ENCODE measurements around the gene RAMAC.

Gene RAMAC

GRCh38 chr15:82942691-82943090, 43.3 kb upstream of the RAMAC start:
- Histone ChIP-seq H3K4me3 (ENCODE audit: low read depth in 1 of 2, low read length in 2 of 2) (no peak overlapping the region), H3K9ac (ENCODE audit: low read depth, low read length) (no peak overlapping the region), H3K4me2 (ENCODE audit: insufficient read depth, low read length) (no peak overlapping the region), H3K79me2 (ENCODE audit: insufficient read depth, low read length) (no peaks in the 10 kb centered on the region), H4K20me1 (ENCODE audit: insufficient read depth, low read length) (no peaks in the 10 kb centered on the region), H3K27ac (ENCODE audit: low read length) (no peak overlapping the region), H2AFZ (ENCODE audit: low read depth, low read length) (no peak overlapping the region), H3K27me3 (ENCODE audit: insufficient read depth, low read length, poor library complexity) (no peaks in the 10 kb centered on the region), H3K36me3 (ENCODE audit: insufficient read depth, low read length) (no peaks in the 10 kb centered on the region), H3K4me1 (ENCODE audit: insufficient read depth, low read length) (no peaks in the 10 kb centered on the region), H3K9me3 (ENCODE audit: insufficient read depth, low read length, severe bottlenecking) (no peaks in the 10 kb centered on the region)
- TF ChIP-seq CTCF (IDR thresholded peaks at IDR 0.05; ENCODE audit: borderline replicate concordance, extremely low read depth, low read length, poor library complexity, severe bottlenecking) = no peak
- no peak for TF ChIP-seq EZH2 (IDR thresholded peaks at IDR 0.05; ENCODE audit: borderline replicate concordance, low read depth, low read length, severe bottlenecking)
- DNase-seq (no peak), ATAC-seq (ENCODE audit: insufficient read depth, low read depth) (no peak)

- Histone ChIP-seq H3K9ac (ENCODE audit: low read depth, low read length) (no peak overlapping the region), H3K4me3 (ENCODE audit: low read depth in 1 of 2, low read length in 2 of 2) (no peak overlapping the region), H3K36me3 (ENCODE audit: insufficient read depth, low read length) (no peaks in the 10 kb centered on the region), H3K27me3 (ENCODE audit: insufficient read depth, low read length, poor library complexity) (no peaks in the 10 kb centered on the region), H3K4me2 (ENCODE audit: insufficient read depth, low read length) (no peak overlapping the region), H2AFZ (ENCODE audit: low read depth, low read length) (no peak overlapping the region), H3K27ac (ENCODE audit: low read length) (no peak overlapping the region), H3K4me1 (ENCODE audit: insufficient read depth, low read length) (no peaks in the 10 kb centered on the region), H3K79me2 (ENCODE audit: insufficient read depth, low read length) (no peaks in the 10 kb centered on the region), H3K9me3 (ENCODE audit: insufficient read depth, low read length, severe bottlenecking) (no peaks in the 10 kb centered on the region), H4K20me1 (ENCODE audit: insufficient read depth, low read length) (no peaks in the 10 kb centered on the region)
- TF ChIP-seq EZH2 (IDR thresholded peaks at IDR 0.05; ENCODE audit: borderline replicate concordance, low read depth, low read length, severe bottlenecking) = no peak
- no peak for TF ChIP-seq CTCF (IDR thresholded peaks at IDR 0.05; ENCODE audit: borderline replicate concordance, extremely low read depth, low read length, poor library complexity, severe bottlenecking)
- no peak for ATAC-seq (ENCODE audit: insufficient read depth, low read depth)
- no peak for DNase-seq
Measured at GRCh38 chr15:82943176-82943575, 42.8 kb upstream of the RAMAC start.

GRCh38 chr15:82944056-82944455, 42.0 kb upstream of the RAMAC start:
- H3K4me1 ChIP-seq (ENCODE audit: insufficient read depth, low read length) = no peaks in the 10 kb centered on the region
- no peak overlapping the region for H3K4me3 ChIP-seq (ENCODE audit: low read depth in 1 of 2, low read length in 2 of 2)
- no peak overlapping the region for H3K27ac ChIP-seq (ENCODE audit: low read length)
- no peaks in the 10 kb centered on the region for H3K27me3 ChIP-seq (ENCODE audit: insufficient read depth, low read length, poor library complexity)
- DNase-seq = no peak
- H3K9ac ChIP-seq (ENCODE audit: low read depth, low read length) = no peak overlapping the region
- TF ChIP-seq CTCF (IDR thresholded peaks at IDR 0.05; ENCODE audit: borderline replicate concordance, extremely low read depth, low read length, poor library complexity, severe bottlenecking) (no peak), EZH2 (IDR thresholded peaks at IDR 0.05; ENCODE audit: borderline replicate concordance, low read depth, low read length, severe bottlenecking) (no peak)
- H3K79me2 ChIP-seq (ENCODE audit: insufficient read depth, low read length) = no peaks in the 10 kb centered on the region
- no peak for ATAC-seq (ENCODE audit: insufficient read depth, low read depth)
- no peaks in the 10 kb centered on the region for H3K36me3 ChIP-seq (ENCODE audit: insufficient read depth, low read length)
- H3K4me2 ChIP-seq (ENCODE audit: insufficient read depth, low read length) = no peak overlapping the region
- H4K20me1 ChIP-seq (ENCODE audit: insufficient read depth, low read length) = no peaks in the 10 kb centered on the region
- H2AFZ ChIP-seq (ENCODE audit: low read depth, low read length) = no peak overlapping the region
- no peaks in the 10 kb centered on the region for H3K9me3 ChIP-seq (ENCODE audit: insufficient read depth, low read length, severe bottlenecking)

GRCh38 chr15:82944821-82945220, 41.2 kb upstream of the RAMAC start:
- Histone ChIP-seq H4K20me1 (ENCODE audit: insufficient read depth, low read length) (no peaks in the 10 kb centered on the region), H3K36me3 (ENCODE audit: insufficient read depth, low read length) (no peaks in the 10 kb centered on the region), H3K4me2 (ENCODE audit: insufficient read depth, low read length) (no peak overlapping the region), H3K27ac (ENCODE audit: low read length) (no peak overlapping the region), H3K4me3 (ENCODE audit: low read depth in 1 of 2, low read length in 2 of 2) (no peak overlapping the region), H3K9ac (ENCODE audit: low read depth, low read length) (no peak overlapping the region), H3K27me3 (ENCODE audit: insufficient read depth, low read length, poor library complexity) (no peaks in the 10 kb centered on the region), H2AFZ (ENCODE audit: low read depth, low read length) (no peak overlapping the region), H3K4me1 (ENCODE audit: insufficient read depth, low read length) (no peaks in the 10 kb centered on the region), H3K9me3 (ENCODE audit: insufficient read depth, low read length, severe bottlenecking) (no peaks in the 10 kb centered on the region), H3K79me2 (ENCODE audit: insufficient read depth, low read length) (no peaks in the 10 kb centered on the region)
- DNase-seq (no peak), ATAC-seq (ENCODE audit: insufficient read depth, low read depth) (no peak)
- no peak for TF ChIP-seq CTCF (IDR thresholded peaks at IDR 0.05; ENCODE audit: borderline replicate concordance, extremely low read depth, low read length, poor library complexity, severe bottlenecking)

All from DND-41 (cell line).